ENCODE results near the gene DRD1. TPM values are rescaled to one million over a fixed set of nuclear protein-coding genes. Genes with fewer than 3 reads are reported as not detected.

DRD1 gene
- polyA plus RNA-seq, 1 of the 3 experiments (the other 2 are of a cell fraction), result not detected

DNA sequence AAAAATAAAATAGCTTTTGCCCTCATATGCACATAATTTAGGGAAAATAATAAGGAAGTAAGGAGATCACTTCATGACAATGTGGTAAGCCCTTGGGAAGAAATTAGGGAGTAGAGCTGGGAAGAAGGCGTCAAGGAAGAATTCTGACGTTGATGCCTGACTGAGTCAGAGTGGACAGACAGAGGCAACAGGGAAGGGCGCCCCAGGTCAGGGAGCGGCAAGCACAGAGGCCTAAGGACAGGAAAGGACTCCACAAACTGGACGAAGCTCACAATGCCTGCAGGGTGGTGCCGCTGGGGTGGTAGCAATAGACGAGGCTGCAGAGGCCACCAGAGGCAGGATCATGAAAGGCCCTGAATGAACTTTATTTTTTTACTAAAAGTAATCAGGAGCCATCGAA, 7.6 kb downstream of the DRD1 start:
- Histone ChIP-seq H3F3A (replicated peaks; ENCODE audit: insufficient read depth) (no peaks in the 10 kb centered on the region), H3K36me3 (replicated peaks in 1 of 2; ENCODE audit: control insufficient read depth in 1 of 2, insufficient read depth in 2 of 2, low read length in 1 of 2) (no peaks in the 10 kb centered on the region), H2AFZ (ENCODE audit: low read depth) (no peak overlapping the region), H3K9ac (no peak overlapping the region), H3K27ac (ENCODE audit: low read depth in 2 of 2, low read length in 1 of 2) (no peak overlapping the region), H3K27me3 (ENCODE audit: insufficient read depth) (no peaks in the 10 kb centered on the region), H3K79me2 (ENCODE audit: insufficient read depth) (no peaks in the 10 kb centered on the region), H3K4me1 (ENCODE audit: control insufficient read depth in 1 of 2, insufficient read depth in 2 of 2, low read depth in 1 of 2, low read length in 1 of 2) (no peaks in the 10 kb centered on the region), H3K4me3 (ENCODE audit: low read depth in 2 of 2, low read length in 1 of 2) (no peak overlapping the region), H3K9me2 (no peaks in the 10 kb centered on the region), H3K4me2 (no peak overlapping the region), H3K9me3 (no peaks in the 10 kb centered on the region), H4K20me1 (ENCODE audit: insufficient read depth) (no peaks in the 10 kb centered on the region)
- POLR2A ChIA-PET, result no interaction called here
- no peak for DNase-seq
- WGBS (ENCODE audit: low lambda C conversion rate), result 38% methylated on average over 8 of the region's 8 CpGs
- CTCF ChIA-PET, result interaction anchor here (1.1 kb wide), 1 partner anchor 9 kb away, joined by 3 read pairs; no protein-coding TSS in a partner anchor
- TF ChIP-seq MAX (IDR thresholded peaks at IDR 0.05; ENCODE audit: low read depth), result no peak
- TF ChIP-seq CTCF (IDR thresholded peaks at IDR 0.05), result no peak
- no peak for TF ChIP-seq FOXJ3 (CRISPR knock-in tag; IDR thresholded peaks at IDR 0.05)

DNA sequence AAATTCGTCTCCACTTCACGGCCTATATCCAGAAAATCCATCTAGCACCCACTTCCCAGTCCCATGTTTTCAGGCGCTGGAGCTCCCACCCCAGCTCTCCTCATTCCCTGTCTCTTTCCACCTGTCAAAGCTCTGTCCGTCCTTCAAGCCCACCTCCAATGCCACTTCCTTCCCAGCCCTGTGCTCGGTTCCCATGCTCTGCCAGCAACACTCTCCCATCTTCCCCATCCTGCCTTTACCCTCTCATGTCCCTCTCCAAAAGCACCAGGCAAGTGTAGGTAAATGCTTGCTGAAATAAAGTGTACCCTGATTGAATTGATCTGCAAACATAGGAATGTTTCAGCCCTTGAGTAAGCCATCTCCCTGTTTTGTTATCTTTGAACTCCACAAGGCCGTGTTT, 9.2 kb downstream of the DRD1 start:
- no peaks in the 10 kb centered on the region for H3K79me2 ChIP-seq (ENCODE audit: insufficient read depth)
- no peak overlapping the region for H2AFZ ChIP-seq (ENCODE audit: low read depth)
- WGBS (ENCODE audit: low lambda C conversion rate), result 17% methylated on average over 6 of the region's 6 CpGs
- TF ChIP-seq MXI1 (IDR thresholded peaks at IDR 0.05; ENCODE audit: low read depth, low read length) (no peak), EP300 (IDR thresholded peaks at IDR 0.05; ENCODE audit: borderline replicate concordance in 1 of 2, low read depth in 1 of 2, low read length in 1 of 2) (no peak)
- no peak overlapping the region for H3K9ac ChIP-seq
- H3K27me3 ChIP-seq (ENCODE audit: insufficient read depth), result no peaks in the 10 kb centered on the region
- no peaks in the 10 kb centered on the region for H3K36me3 ChIP-seq (replicated peaks in 1 of 2; ENCODE audit: control insufficient read depth in 1 of 2, insufficient read depth in 2 of 2, low read length in 1 of 2)
- ChIA-PET POLR2A (no interaction called here), CTCF (interaction anchor here (1.6 kb wide), 1 partner anchor 9 kb away, joined by 5 read pairs; the partner anchor contains the start of gene DRD1)
- H3K4me1 ChIP-seq (ENCODE audit: control insufficient read depth in 1 of 2, insufficient read depth in 2 of 2, low read depth in 1 of 2, low read length in 1 of 2), result no peaks in the 10 kb centered on the region
- no peaks in the 10 kb centered on the region for H3K9me3 ChIP-seq
- no peak overlapping the region for H3K4me2 ChIP-seq
- H4K20me1 ChIP-seq (ENCODE audit: insufficient read depth), result no peaks in the 10 kb centered on the region
- no peaks in the 10 kb centered on the region for H3F3A ChIP-seq (replicated peaks; ENCODE audit: insufficient read depth)
- DNase-seq, result no peak
- no peaks in the 10 kb centered on the region for H3K9me2 ChIP-seq
- no peak overlapping the region for H3K27ac ChIP-seq (ENCODE audit: low read depth in 2 of 2, low read length in 1 of 2)
- no peak overlapping the region for H3K4me3 ChIP-seq (ENCODE audit: low read depth in 2 of 2, low read length in 1 of 2)

DNA sequence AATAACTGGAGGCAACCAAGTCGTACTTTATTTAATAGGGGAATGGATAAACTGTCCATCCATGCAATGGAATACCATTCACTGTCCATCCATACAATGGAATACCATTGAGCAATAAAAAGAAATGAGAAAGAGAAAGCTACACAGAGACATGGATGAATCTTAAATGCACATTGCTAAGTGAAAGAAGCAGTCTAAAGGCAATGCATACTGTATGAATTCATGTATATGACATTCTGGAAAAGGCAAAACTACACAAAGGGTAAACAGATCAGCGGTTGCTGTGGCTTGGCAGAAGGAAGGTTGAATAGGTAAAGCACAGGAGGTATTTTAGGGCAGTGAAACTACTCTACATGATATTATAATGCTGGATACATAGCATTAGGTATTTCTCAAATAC, 16.2 kb downstream of the DRD1 start:
- no peak for DNase-seq
- Histone ChIP-seq H3F3A (replicated peaks; ENCODE audit: insufficient read depth) (no peaks in the 10 kb centered on the region), H3K79me2 (ENCODE audit: insufficient read depth) (no peaks in the 10 kb centered on the region), H3K27ac (ENCODE audit: low read depth in 2 of 2, low read length in 1 of 2) (no peak overlapping the region), H3K9ac (no peak overlapping the region), H3K4me2 (no peak overlapping the region), H4K20me1 (ENCODE audit: insufficient read depth) (no peaks in the 10 kb centered on the region), H3K27me3 (ENCODE audit: insufficient read depth) (no peaks in the 10 kb centered on the region), H3K4me1 (ENCODE audit: control insufficient read depth in 1 of 2, insufficient read depth in 2 of 2, low read depth in 1 of 2, low read length in 1 of 2) (no peaks in the 10 kb centered on the region), H3K36me3 (replicated peaks in 1 of 2; ENCODE audit: control insufficient read depth in 1 of 2, insufficient read depth in 2 of 2, low read length in 1 of 2) (no peaks in the 10 kb centered on the region), H3K9me3 (no peaks in the 10 kb centered on the region), H3K4me3 (ENCODE audit: low read depth in 2 of 2, low read length in 1 of 2) (no peak overlapping the region), H2AFZ (ENCODE audit: low read depth) (no peak overlapping the region), H3K9me2 (no peaks in the 10 kb centered on the region)
- 4% methylated on average over 2 of the region's 2 CpGs for WGBS (ENCODE audit: low lambda C conversion rate)
- CTCF ChIA-PET, result interaction anchor here (1.3 to 1.7 kb wide), 2 partner anchors 37 to 476 kb away, joined by 3 to 4 read pairs; no protein-coding TSS in a partner anchor
- POLR2A ChIA-PET, result no interaction called here
- TF ChIP-seq, protein P1, sequence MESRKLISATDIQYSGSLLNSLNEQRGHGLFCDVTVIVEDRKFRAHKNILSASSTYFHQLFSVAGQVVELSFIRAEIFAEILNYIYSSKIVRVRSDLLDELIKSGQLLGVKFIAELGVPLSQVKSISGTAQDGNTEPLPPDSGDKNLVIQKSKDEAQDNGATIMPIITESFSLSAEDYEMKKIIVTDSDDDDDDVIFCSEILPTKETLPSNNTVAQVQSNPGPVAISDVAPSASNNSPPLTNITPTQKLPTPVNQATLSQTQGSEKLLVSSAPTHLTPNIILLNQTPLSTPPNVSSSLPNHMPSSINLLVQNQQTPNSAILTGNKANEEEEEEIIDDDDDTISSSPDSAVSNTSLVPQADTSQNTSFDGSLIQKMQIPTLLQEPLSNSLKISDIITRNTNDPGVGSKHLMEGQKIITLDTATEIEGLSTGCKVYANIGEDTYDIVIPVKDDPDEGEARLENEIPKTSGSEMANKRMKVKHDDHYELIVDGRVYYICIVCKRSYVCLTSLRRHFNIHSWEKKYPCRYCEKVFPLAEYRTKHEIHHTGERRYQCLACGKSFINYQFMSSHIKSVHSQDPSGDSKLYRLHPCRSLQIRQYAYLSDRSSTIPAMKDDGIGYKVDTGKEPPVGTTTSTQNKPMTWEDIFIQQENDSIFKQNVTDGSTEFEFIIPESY (IDR thresholded peaks at IDR 0.05; ENCODE audit: borderline replicate concordance, low read depth), result no peak
- TF ChIP-seq GABPA (IDR thresholded peaks at IDR 0.05; ENCODE audit: low read depth) (no peak), NRF1 (IDR thresholded peaks at IDR 0.05; ENCODE audit: low read depth, low read length) (no peak), MAX (IDR thresholded peaks at IDR 0.05; ENCODE audit: low read depth) (no peak), JUND (IDR thresholded peaks at IDR 0.05) (no peak), NFIC (IDR thresholded peaks at IDR 0.05; ENCODE audit: borderline replicate concordance) (no peak), TCF12 (IDR thresholded peaks at IDR 0.05) (no peak), RAD21 (IDR thresholded peaks at IDR 0.05; ENCODE audit: low read length) (no peak), FOXJ3 (CRISPR knock-in tag; IDR thresholded peaks at IDR 0.05) (no peak), PBX3 (IDR thresholded peaks at IDR 0.05) (no peak), GATA2 (CRISPR knock-in tag; IDR thresholded peaks at IDR 0.05) (no peak), SIN3A (IDR thresholded peaks at IDR 0.05; ENCODE audit: borderline replicate concordance, low read depth, low read length) (no peak), POLR2AphosphoS5 (IDR thresholded peaks at IDR 0.05; ENCODE audit: low read depth, low read length) (no peak)

Data from SK-N-SH (cell line).